Gastroesophageal sphincter (tissue), 4 donors: Measurements from ENCODE around the gene LRRFIP1. TPM values are rescaled to one million over a fixed set of nuclear protein-coding genes. Genes with fewer than 3 reads are reported as not detected.
A peak's percentile ranks its signal among the peaks of the same experiment; 100 is the strongest.

Experiments used
- ATAC-seq: fragments of 150-250 bp; one replicate; pipeline ENCODE4 v1.9.1; 2016; ENCODE audit warnings: mild to moderate bottlenecking, moderate library complexity
- H3K27ac ChIP-seq, 4 donors: fragments of 200-600 bp; sonication (generic) in 3 of 4; 1 replicate in 3 of 4; 2 replicates in 1 of 4; pipeline ENCODE4 v1.5.1; 2016 to 2019
- H3K27me3 ChIP-seq: fragments of 200-600 bp; sonication (generic); one replicate; pipeline ENCODE4 v1.5.1; 2019
- H3K36me3 ChIP-seq, 2 donors: fragments of 200-600 bp; sonication (generic); one replicate each; pipeline ENCODE4 v1.5.1; 2019; ENCODE audit warnings: control low read depth in 1 of 2
- H3K4me1 ChIP-seq, 3 donors: fragments of 200-600 bp; sonication (generic); 1 replicate in 2 of 3; 2 replicates in 1 of 3; pipeline ENCODE4 v1.5.1; 2016 to 2019; ENCODE audit warnings: control low read depth in 2 of 3
- H3K4me3 ChIP-seq, 2 donors: fragments of 200-600 bp; sonication (generic); one replicate each; pipeline ENCODE4 v1.5.1; 2019; ENCODE audit warnings: mild to moderate bottlenecking in 1 of 2, moderate library complexity in 1 of 2
- H3K9me3 ChIP-seq, 3 donors: fragments of 200-600 bp; sonication (generic); one replicate each; pipeline ENCODE4 v1.5.1; 2017 to 2019; ENCODE audit warnings: control low read depth in 2 of 3
- EP300 ChIP-seq: sonication (generic); formaldehyde crosslinking; IDR thresholded peaks from one replicate; pipeline ENCODE4 v1.6.1; 2017; ENCODE audit warnings: antibody characterized with exemption, mild to moderate bottlenecking
- POLR2A ChIP-seq, 2 donors: fragments of 450-650 bp; IDR thresholded peaks; one replicate each; pipeline ENCODE4 v1.6.1; 2017; ENCODE audit warnings: antibody characterized with exemption in 2 of 2, mild to moderate bottlenecking in 2 of 2, moderate library complexity in 1 of 2
- POLR2AphosphoS5 ChIP-seq: sonication (generic); formaldehyde crosslinking; IDR thresholded peaks from one replicate; pipeline ENCODE4 v1.6.1; 2017; ENCODE audit warnings: antibody characterized with exemption
- WGBS, 2 donors: methylation state at CpG; one replicate each; pipeline ENCODE4 v1.1.5; 2018; ENCODE audit warnings: low coverage in 1 of 2; 5-methylcytosine and 5-hydroxymethylcytosine counted together
- total RNA-seq, 4 donors: library from RNA; depleted of rRNA; stranded (reverse); fragments of >200 nt; gene quantifications; one replicate each; pipeline ENCODE4 v1.1.0, GENCODE V29; 2016
- TF ChIP-seq, protein P1 (sequence below), 4 experiments: fragments of 200-600 bp in 2 of 4; fragments of 450-650 bp in 2 of 4; sonication (generic) in 1 of 4; IDR thresholded peaks; one replicate each; pipeline ENCODE4 v1.5.1; 2017 to 2019; ENCODE audit warnings: antibody characterized with exemption in 4 of 4, mild to moderate bottlenecking in 2 of 4, moderate library complexity in 2 of 4

The LRRFIP1 gene
- total RNA-seq, 4 donors from 2014 or later: 164 to 225 (median 179) TPM

DNA sequence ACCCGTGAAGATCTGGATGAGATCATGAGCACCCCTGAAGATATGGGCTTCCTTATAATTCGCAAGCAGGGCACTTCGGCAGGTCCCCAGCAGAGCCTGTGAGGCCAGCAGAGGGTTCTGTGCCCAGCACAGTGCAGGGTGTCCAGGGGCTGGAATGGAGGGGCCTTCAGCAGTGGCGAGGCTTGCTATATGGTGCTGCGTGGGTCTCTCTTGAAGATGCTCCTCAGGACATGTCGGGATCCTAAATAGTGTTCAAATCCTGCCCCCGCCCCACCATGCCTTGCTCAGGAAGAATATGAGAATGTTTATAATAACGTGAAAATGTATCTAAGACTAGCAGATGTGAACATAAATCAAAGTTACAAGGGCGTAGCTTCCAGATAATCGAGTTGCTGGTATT lies 110.9 kb downstream of the LRRFIP1 start:
- H3K36me3 ChIP-seq: peaks cover 0 to 16% of the 10 kb centered on the region in 2 donors
- H3K27ac ChIP-seq: peak overlapping the region; percentile 48 to 85 (median 84)
- H3K9me3 ChIP-seq: no peaks in the 10 kb centered on the region
- H3K4me1 ChIP-seq: peaks cover 9 to 100% (median 56%) of the 10 kb centered on the region in 3 donors
- 54 to 74% methylated on average over 5 to 9 of the region's 10 CpGs for WGBS, 2 donors
- no peak for ATAC-seq
- no peak overlapping the region for H3K4me3 ChIP-seq
- TF ChIP-seq POLR2AphosphoS5 (no peak), POLR2A (IDR thresholded peaks at IDR 0.05) (no peak), EP300 (no peak)
- TF ChIP-seq, protein P1, sequence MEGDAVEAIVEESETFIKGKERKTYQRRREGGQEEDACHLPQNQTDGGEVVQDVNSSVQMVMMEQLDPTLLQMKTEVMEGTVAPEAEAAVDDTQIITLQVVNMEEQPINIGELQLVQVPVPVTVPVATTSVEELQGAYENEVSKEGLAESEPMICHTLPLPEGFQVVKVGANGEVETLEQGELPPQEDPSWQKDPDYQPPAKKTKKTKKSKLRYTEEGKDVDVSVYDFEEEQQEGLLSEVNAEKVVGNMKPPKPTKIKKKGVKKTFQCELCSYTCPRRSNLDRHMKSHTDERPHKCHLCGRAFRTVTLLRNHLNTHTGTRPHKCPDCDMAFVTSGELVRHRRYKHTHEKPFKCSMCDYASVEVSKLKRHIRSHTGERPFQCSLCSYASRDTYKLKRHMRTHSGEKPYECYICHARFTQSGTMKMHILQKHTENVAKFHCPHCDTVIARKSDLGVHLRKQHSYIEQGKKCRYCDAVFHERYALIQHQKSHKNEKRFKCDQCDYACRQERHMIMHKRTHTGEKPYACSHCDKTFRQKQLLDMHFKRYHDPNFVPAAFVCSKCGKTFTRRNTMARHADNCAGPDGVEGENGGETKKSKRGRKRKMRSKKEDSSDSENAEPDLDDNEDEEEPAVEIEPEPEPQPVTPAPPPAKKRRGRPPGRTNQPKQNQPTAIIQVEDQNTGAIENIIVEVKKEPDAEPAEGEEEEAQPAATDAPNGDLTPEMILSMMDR (IDR thresholded peaks at IDR 0.05): no peak
- H3K27me3 ChIP-seq: no peaks in the 10 kb centered on the region

DNA sequence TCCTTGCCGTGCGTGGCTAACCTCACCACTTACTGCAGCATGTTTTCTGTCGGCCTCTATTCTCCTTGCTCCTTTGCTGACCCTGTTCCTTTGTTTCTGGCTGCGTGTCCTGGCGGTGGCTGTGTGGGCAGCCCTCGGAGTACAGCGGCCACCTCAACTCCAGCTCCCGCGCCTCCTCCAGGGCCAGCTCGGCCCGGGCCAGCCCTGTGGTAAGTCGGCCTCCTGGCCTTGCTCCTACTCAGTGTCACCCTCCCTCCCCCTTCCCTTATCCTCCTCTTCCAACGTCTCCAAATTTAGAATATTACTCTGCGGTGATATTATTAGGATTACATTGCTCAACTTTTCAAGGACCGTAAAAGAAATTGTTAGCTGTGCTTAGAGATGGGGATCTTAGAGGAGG lies 111.7 kb downstream of the LRRFIP1 start:
- Histone ChIP-seq H3K27ac (peak overlapping the region; percentile 57 to 85 (median 84)), H3K9me3 (no peaks in the 10 kb centered on the region), H3K4me1 (peaks cover 9 to 100% (median 51%) of the 10 kb centered on the region in 3 donors), H3K4me3 (peak overlapping the region in 1 of 2 donors; percentile 4), H3K27me3 (no peaks in the 10 kb centered on the region), H3K36me3 (peaks cover 0 to 16% of the 10 kb centered on the region in 2 donors)
- peak; percentile 88 for ATAC-seq
- TF ChIP-seq EP300 (no peak), POLR2A (IDR thresholded peaks at IDR 0.05) (peak; percentile 20 to 22), POLR2AphosphoS5 (peak; percentile 79)
- TF ChIP-seq, protein P1 (IDR thresholded peaks at IDR 0.05): peak in 1 of 4 experiments; percentile 29
- 20 to 33% methylated on average over 7 to 15 of the region's 15 CpGs for WGBS, 2 donors

DNA sequence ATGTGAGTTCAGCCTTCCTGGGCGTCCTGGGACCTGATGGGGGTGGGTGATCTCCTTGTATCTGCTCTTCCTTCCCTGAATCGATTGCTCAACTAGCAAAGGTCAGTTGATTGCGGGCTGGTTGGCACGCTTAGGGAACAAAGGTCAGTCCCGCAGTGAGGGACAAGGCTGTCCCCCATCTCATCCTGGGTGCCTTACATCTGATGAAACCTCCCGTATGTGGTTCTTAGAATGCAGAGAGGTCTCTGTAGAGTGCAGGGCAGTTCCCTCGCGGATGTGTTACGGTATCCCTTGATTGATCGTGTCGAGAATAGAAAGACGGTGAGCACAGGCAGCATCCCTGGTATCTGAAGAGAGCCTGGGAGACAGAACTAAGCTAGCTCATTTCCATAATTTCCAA lies 114.8 kb downstream of the LRRFIP1 start:
- Histone ChIP-seq H3K27me3 (no peaks in the 10 kb centered on the region), H3K4me1 (peaks cover 7 to 87% (median 49%) of the 10 kb centered on the region in 3 donors), H3K36me3 (peaks cover 0 to 10% of the 10 kb centered on the region in 2 donors), H3K9me3 (no peaks in the 10 kb centered on the region), H3K27ac (peak overlapping the region in 3 of 4 donors; percentile 38 to 84 (median 84)), H3K4me3 (no peak overlapping the region)
- TF ChIP-seq EP300 (no peak), POLR2AphosphoS5 (no peak), POLR2A (IDR thresholded peaks at IDR 0.05) (no peak)
- TF ChIP-seq, protein P1 (IDR thresholded peaks at IDR 0.05): no peak
- no peak for ATAC-seq
- WGBS, 2 donors: 86 to 89% methylated on average over 8 to 9 of the region's 12 CpGs

DNA sequence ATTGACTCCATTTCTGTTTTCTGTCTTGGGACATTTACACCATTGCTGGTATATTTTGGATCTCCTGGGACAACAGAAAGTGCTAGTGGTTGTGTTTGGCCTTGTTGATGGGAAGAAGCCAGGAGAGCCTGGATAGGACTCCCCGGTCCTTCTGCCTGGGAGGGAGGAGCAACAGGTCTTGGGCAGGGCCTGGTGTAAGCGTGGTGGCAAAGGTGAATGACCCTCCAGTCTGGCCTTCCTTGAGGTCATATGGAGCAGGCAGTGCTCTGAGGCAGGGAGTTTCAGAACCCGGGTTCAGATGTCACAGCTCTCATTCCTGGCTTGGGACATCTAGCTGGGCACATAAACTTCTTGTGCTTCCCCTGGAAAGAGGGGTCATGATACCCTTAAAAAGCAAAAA lies 115.2 kb downstream of the LRRFIP1 start:
- Histone ChIP-seq H3K4me1 (peaks cover 7 to 83% (median 46%) of the 10 kb centered on the region in 3 donors), H3K27ac (peak overlapping the region in 3 of 4 donors; percentile 38 to 84 (median 84)), H3K9me3 (no peaks in the 10 kb centered on the region), H3K27me3 (no peaks in the 10 kb centered on the region), H3K4me3 (no peak overlapping the region), H3K36me3 (peaks cover 0 to 14% of the 10 kb centered on the region in 2 donors)
- 70 to 100% methylated on average over 1 to 2 of the region's 3 CpGs for whole genome bisulfite sequencing, 2 donors
- TF ChIP-seq POLR2A (IDR thresholded peaks at IDR 0.05) (no peak), POLR2AphosphoS5 (no peak), EP300 (no peak)
- TF ChIP-seq, protein P1 (IDR thresholded peaks at IDR 0.05): no peak
- no peak for ATAC-seq

DNA sequence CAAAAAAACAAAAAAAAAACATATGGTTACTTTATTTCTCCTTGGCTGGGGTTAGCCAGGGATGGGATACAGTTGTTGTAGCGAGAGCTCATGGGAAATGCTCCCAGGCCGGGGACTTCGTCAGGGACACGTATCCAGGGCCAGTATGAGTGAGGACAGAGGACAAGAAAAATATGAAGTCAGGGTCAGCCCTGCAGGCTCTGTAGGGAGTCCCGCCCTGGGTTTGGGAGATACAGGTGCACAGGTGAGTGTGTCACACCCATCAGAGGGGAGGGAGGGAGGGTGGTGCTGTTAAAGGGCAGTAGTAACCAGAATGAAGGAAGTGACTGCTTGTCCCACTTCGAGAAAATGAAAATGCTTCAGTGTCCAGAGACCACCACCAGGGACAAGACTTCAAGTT lies 115.6 kb downstream of the LRRFIP1 start:
- H3K36me3 ChIP-seq: peaks cover 0 to 18% of the 10 kb centered on the region in 2 donors
- 85 to 100% methylated on average over 2 to 6 of the region's 6 CpGs for WGBS, 2 donors
- peak overlapping the region in 3 of 4 donors; percentile 73 to 84 (median 84) for H3K27ac ChIP-seq
- no peak overlapping the region for H3K4me3 ChIP-seq
- no peaks in the 10 kb centered on the region for H3K27me3 ChIP-seq
- peaks cover 7 to 79% (median 46%) of the 10 kb centered on the region in 3 donors for H3K4me1 ChIP-seq
- no peaks in the 10 kb centered on the region for H3K9me3 ChIP-seq
- ATAC-seq: no peak
- TF ChIP-seq POLR2AphosphoS5: no peak
- TF ChIP-seq, protein P1 (IDR thresholded peaks at IDR 0.05): no peak
- TF ChIP-seq POLR2A (IDR thresholded peaks at IDR 0.05): no peak
- TF ChIP-seq EP300: no peak
